GM21526 (cell line): Measurements from ENCODE around the gene PNMA1.
A peak's percentile ranks its signal among the peaks of the same experiment; 100 is the strongest.

Source experiments
- ATAC-seq: cut with Tn5 transposase; IDR thresholded peaks from one replicate; pipeline ENCODE4 v1.9.1; 2021; ENCODE audit warnings: moderate library complexity; ENCODE audit not compliant: unreplicated experiment, low FRiP score

PNMA1 gene

GRCh38 chr14:73713803-73714655 lies at the start of gene PNMA1:
Gene PNMA1, minus strand, starts transcription at chr14:73714384. Its CDS starts 745 bp downstream, at chr14:73713639.
- ATAC-seq: peak; percentile 46

- ATAC-seq: no peak
Observed at GRCh38 chr14:73763396-73763795, 49.2 kb upstream of the PNMA1 start.

GRCh38 chr14:73762375-73762822 lies 48.2 kb upstream of the PNMA1 start:
- ATAC-seq: no peak

- ATAC-seq: no peak
Observed at GRCh38 chr14:73761618-73762355, 47.6 kb upstream of the PNMA1 start.

- no peak for ATAC-seq
Observed at GRCh38 chr14:73760598-73761586, 46.7 kb upstream of the PNMA1 start.

- ATAC-seq: peak; percentile 47
Observed at GRCh38 chr14:73759714-73760597, 45.8 kb upstream of the PNMA1 start.

- ATAC-seq: no peak
Observed at GRCh38 chr14:73759183-73759713, 45.1 kb upstream of the PNMA1 start.

GRCh38 chr14:73758392-73759182 lies 44.4 kb upstream of the PNMA1 start:
- ATAC-seq: no peak

- ATAC-seq: no peak
Observed at GRCh38 chr14:73757876-73758391, 43.8 kb upstream of the PNMA1 start.

GRCh38 chr14:73757381-73757780 lies 43.2 kb upstream of the PNMA1 start:
- ATAC-seq: no peak

- ATAC-seq: no peak
Observed at GRCh38 chr14:73755434-73756014, 41.3 kb upstream of the PNMA1 start.

- ATAC-seq: no peak
Observed at GRCh38 chr14:73754911-73755360, 40.8 kb upstream of the PNMA1 start.

- ATAC-seq: no peak
Observed at GRCh38 chr14:73753887-73754795, 40.0 kb upstream of the PNMA1 start.

- no peak for ATAC-seq
Observed at GRCh38 chr14:73753124-73753886, 39.1 kb upstream of the PNMA1 start.

- no peak for ATAC-seq
Observed at GRCh38 chr14:73752297-73752992, 38.3 kb upstream of the PNMA1 start.
